GM19324 (cell line): ENCODE measurements around the gene MSL1.
"Not testable (repeated sequence)": the region's sequence is repeated elsewhere in the genome, so short reads cannot be mapped to it uniquely, and the experiment has no call there.

Experiments used
- ATAC-seq: cut with Tn5 transposase; IDR thresholded peaks from one replicate; pipeline ENCODE4 v1.9.1; 2021; ENCODE audit warnings: mild to moderate bottlenecking, moderate library complexity; ENCODE audit not compliant: unreplicated experiment, low FRiP score

Gene MSL1

DNA sequence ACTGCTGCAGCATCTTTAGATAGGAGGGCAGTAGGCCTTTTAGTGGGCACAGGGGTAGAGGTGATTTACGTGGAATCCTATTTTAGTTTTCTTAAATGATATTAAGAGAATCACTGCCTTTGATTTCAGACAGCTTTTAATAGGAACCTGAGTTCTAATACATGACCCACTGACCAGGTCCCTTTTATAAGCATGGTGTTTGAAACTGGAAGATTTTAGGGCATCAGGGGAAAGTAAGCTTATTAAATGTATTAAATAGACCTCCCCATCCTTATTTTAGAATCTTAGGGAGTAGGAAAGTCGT is 2.0 kb downstream of the MSL1 start:
- no peak for ATAC-seq

DNA sequence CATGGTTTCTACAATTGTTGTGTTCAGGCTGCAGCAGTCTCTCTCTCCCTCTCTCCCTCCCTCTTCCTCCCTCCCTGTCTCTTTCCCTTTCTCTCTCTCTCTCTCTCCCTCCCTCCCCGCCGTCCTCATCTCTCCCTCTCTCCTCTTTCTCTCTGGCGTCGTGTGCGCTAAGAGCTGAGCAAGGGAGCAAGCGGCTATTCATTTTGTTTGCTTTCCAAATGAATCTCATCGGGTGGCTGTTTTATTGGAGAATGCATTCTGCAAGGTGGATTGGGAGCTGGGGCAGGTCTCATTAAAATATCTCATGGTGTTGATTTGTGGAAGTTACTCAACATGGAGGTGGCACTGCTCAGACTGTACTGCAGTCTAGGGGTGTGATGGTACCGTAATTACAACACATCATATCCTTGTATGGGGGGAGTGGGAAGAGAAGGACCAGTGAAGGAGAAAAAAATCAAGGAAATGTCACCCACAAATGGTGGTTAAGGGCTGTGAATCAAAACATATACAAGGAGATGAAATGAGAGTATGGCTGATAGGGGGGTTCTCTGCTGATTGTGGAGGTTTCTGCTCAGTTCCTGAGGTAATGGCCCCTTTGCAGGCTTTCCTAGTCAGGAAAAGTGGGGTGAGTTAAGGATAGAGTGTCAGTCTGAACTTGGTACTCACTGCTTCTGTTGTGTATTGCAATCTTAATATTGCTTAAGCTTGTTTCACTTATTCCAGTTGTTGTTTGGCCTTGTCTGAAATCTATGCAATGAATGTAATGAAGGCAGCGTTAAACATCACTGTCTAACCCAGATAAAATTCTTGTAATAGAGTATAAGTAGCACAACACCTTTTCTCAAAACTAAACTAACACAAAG is 2.7 kb downstream of the MSL1 start:
- no peak for ATAC-seq

DNA sequence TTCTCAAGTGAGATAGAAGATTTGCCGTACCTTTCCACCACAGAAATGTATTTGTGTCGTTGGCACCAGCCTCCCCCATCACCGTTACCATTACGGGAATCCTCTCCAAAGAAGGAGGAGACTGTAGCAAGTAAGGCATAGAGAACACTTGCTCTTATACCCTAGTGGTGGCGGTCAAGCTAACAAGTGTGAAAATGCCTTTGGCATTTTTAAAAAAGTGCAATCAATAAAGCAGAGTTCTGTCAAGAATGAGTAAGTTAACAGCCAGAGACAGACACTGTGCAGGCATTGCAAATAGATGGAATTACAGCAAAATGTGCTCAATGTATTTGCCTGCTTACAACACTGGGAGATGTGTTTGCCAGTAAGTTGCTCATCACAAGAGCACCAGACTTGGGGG is 7.7 kb downstream of the MSL1 start:
- ATAC-seq, result no peak

DNA sequence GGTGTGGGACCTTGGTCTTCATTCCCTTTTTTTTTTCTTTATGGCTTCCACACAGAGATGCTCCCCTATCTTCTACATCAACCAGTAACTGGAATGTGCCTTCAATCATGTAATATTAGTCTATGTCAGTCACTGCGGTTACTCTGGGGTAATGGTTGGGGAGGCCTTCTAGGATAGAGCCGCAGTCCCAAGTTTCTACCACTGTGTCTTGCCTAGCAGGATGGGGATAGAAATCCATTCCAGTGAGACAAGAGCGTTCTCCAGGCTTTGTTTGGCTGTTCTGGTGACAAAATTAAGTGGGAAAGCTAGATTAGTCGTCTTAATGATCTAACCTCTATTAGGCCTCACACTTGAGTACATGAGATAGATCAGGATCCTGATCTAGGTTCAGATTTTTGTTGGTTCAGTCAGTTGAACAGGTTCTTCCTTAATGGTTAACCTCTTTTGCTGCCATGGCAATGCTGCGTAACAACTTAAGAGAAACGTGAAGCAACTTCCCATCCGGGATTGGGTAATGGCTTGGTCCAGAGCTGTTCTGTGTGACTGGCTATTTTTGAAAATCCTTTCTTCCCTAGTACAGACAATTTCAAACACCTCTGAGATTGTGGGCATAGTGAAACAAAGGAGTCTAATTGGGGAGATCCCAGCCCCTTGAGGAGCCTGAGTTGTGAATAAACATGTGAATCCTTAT is 8.7 kb downstream of the MSL1 start:
- no peak for ATAC-seq

DNA sequence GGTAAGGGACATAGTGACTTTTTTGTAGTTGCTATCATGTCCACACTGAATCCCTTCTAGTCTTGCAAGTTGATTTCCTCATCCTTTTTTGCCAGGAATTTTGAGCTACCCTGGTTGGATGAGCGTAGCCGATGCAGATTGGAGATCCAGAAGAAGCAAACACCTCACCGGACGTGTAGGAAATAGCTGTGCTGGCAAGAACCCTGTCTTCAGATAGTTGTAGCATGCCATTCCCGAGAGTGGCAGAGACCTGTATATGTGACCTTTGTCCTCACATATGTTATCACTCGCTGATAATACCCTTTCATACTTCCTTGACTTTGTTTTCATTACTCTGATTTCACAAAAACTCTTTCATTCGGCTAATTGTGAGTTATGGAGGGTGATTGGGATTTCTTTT is 12.4 kb downstream of the MSL1 start:
- ATAC-seq, result no peak

DNA sequence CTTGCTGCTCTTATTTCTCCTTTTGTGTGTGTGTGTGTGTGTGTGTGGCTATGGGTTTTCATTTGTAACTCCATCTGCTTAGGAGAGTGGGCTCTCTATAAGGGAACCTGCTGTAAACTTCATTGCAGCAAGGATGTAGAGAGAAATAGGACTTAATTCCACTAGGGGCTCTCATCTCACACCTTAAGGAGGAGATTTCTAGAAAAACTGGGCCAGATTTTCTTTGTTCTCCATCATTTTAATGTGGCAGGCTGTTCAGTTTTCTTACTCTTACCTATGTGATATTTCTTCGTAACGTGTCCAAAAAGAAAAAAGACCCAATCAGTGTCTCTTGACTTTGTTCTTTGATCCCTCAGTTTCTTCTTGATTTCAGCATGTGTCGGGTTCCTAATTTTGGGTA is 14.0 kb downstream of the MSL1 start:
- ATAC-seq, result no peak

DNA sequence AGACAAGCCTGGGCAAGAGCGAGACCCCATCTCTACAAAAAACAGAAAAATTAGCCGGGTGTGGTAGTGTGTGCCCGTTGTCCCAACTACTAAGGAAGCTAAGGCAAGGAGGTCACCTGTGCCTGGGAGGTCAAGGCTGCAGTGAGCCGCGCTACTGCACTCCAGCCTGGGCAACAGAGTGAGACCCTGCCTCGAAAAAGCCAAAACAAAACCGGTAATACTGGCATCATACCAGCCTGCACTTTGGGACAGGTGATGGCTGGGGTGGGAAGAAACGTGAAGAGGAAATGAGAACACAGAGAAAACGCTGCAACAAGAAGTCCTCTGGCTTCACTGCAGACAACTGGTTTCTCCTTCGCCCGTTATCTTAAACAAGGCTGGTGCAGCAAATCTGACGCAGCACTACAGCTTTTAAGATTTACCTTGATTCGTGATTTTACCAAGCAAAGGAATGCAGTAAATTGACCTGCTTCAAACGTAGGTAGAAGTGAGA is 17.8 kb downstream of the MSL1 start:
- peak; percentile 7 for ATAC-seq

DNA sequence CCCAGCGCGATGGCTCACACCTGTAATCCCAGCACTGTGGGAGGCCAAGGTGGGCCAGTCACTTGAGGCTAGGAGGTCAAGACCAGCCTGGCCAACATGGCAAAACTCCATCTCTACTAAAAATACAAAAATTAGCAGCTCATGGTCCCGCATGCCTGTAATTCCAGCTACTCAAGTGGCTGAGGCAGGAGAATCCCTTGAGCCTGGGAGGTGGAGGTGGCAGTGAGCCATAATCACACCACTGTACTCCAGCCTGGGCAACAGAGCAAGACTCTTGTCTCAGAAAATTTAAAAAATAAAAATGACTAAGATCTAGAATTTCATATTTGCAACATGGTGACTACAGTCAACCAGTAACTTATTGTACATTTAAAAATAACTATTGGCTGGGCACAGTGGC is 21.4 kb downstream of the MSL1 start:
- not testable (repeated sequence) for ATAC-seq

DNA sequence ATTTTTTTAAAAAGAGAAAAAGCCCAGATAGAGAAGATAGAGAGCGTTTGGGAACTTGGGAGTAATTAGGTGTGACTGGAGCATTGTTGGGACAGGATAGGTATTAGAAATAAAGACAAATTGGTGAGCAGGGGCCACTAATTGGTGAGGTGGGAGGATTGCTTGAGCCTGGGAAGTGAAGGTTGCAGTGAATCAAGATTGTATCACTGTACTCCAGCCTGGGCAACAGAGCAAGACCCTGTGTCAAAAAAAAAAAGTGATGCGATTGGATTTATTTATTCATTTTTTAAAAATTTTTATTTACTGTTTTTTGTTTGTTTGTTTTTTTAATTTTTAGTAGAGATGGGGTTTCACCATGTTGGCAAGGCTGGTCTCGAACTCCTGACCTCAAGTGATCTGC is 23.7 kb downstream of the MSL1 start:
- no peak for ATAC-seq

DNA sequence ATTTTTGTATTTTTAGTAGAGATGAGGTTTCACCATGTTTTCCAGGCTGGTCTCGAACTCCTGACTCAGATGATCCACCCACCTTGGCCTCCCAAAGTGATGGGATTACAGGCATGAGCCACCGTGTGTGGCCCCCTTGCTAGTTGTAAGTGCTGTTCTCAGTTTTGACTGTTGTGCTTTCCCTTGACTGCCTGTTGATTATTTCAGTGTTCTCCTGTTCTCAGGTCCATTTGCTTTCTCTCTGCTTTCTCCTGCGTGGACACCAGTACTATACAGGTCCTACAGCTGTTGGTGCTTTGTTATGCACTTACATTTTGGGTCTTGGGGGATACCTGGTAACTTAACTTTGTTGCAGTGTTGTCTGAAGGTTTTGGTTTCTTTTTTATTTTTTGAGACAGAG is 26.8 kb downstream of the MSL1 start:
- no peak for ATAC-seq

DNA sequence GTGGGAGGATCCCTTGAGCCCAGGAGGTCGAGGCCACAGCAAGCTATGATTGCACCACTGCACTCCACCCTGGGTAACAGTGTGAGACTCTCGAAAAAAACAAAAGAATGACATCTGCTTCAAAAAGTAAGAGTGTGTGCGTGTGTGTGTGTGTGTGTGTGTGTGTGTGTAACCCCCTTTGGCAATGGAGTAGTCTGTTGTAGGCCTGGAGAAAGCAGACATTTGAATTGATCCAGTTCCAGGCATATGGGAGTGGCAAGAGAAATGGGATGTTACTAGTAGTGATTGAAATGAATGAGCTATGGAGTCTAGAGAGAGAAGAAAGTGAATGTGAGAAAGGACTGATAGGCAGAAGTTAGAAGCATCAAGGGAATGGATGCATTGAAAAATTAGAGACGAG is 28.5 kb downstream of the MSL1 start:
- ATAC-seq, result no peak

DNA sequence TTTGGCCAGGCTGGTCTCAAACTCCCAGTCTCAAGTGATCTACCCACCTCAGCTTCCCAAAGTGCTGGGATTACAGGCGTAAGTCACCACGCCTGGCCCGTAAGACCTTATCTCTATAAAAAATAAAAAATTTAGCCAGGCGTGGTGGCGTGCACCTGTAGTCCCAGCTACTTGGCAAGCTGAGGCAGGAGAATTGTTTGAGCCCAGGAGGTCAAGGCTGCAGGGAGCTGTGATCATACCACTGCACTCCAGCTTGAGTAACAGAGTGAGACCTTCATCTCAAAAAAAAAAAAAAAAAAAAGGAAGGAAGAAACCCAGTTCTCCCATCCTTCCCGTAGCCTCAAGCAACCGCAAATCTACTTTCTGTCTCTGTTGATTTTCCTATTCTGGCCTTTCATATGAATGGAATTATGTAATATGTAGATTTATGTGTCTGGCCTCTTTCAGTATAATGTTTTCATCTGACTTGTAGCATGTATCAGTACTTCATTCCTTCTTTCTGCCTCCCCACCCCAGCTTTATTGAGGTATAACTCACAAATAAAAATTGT is 29.7 kb downstream of the MSL1 start:
- ATAC-seq, result no peak

DNA sequence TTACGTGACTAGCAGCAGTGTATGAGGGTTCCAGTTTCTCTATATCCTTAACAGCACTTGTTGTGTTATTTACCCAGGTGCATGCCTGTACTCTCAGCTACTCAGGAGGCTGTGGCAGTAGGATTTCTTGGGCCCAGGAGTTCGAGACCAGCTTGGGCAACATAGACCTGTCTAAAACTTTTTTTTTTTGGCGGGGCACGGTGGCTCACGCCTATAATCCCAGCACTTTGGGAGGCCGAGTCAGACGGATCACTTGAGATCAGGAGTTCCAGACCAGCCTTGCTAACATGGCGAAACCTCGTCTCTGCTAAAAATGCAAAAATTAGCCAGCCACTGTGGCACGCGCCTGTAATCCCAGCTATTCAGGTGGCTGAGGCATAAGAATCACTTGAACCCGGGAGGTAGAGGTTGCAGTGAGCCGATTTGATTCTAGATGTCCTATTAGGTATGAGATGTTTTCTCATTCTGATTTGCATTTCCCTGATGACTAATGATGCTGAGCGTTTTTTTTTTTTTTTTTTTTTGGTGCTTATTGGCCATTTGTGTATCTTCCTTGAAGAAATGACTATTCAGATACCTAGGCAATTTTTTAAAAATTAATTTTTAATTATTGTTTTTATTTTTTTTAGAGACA is 31.9 kb downstream of the MSL1 start:
- no peak for ATAC-seq

DNA sequence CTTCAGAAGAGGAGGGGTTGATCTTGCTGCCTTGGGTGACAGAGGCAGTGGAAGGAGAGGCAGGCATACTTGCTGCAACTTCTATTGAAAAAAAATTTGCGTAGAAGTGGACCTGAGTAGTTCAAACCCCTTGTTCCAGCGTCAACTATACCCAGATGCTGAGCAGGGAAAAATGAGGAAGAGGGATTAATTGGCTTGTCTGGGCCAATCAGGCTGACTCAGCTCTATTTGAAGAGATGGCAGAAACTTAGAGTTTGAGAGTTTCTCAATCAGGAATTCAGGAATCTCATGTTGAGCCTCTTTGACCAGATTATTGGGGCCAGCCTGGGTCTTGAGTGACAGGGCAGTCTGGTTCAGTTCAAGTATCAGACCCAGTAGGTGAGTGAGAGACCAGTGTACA is 36.2 kb downstream of the MSL1 start:
- no peak for ATAC-seq

DNA sequence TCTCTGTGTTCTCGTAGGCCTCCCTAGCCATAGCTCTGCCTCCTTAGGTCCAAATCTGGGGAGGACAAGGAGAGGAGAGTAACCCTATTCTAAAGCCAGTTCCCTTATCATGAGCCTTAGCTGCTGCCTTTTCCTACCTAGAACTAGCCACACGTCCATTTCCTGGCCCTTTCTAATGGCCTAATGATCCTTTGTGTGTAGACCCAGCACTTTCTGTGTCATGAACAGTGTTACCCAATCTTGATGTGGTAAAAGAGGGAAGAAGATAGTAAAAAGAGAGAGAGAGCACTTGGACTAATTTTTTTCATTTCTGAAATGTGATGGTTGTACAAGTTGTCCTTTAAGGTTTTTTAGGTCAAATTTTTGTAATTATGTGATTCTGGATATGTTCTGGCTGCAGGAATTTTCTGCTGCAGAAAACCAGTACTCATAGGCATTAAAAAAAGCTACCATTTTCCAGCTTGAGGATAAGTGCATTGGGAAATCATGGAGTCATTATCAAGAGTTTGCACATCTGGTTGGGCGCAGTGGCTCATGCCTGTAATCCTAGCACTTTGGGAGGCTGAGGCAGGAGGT is 36.8 kb downstream of the MSL1 start:
- no peak for ATAC-seq

DNA sequence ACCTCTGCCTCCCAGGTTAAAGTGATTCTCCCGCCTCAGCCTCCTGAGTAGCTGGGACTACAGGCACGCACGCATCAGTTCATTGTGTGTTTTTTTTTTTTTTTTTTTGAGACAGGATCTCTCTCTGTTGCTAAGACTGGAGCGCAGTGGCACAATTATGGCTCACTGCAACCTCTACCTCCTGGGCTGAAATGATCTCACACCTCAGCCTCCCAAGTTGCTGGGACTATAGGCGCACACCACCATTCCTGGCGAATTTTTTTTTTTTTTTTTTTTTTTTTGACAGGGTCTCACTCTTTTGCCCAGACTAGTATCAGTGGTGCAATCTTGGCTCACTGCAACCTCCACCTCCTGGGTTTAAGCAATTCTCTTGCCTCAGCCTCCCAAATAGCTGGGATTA is 37.7 kb downstream of the MSL1 start:
- no peak for ATAC-seq

DNA sequence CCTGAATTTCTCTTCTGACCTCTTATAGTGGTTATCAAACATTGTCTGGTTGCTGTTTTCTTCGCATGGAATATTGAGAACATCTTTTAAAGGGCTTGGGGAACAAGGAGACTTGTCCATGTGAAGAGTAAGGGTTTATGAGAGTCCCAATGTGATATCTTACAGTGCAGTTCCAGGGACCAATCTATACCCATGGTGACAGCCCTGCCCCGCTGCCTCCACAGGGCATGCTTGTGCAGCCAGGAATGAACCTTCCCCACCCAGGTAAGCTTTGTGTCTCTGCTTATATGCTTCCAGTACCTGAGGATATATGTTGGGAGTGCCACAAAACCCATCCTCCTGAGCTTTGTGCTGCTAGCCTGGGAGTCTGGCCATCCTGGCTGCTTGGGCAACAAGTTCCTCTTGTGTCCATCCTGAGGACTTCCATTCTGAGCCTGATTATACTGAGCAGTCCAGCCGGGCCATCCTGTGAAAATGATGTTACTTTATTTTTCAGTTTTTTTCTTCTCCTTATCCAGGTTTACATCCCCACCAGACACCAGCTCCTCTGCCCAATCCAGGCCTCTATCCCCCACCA is 46.0 kb downstream of the MSL1 start:
- no peak for ATAC-seq

DNA sequence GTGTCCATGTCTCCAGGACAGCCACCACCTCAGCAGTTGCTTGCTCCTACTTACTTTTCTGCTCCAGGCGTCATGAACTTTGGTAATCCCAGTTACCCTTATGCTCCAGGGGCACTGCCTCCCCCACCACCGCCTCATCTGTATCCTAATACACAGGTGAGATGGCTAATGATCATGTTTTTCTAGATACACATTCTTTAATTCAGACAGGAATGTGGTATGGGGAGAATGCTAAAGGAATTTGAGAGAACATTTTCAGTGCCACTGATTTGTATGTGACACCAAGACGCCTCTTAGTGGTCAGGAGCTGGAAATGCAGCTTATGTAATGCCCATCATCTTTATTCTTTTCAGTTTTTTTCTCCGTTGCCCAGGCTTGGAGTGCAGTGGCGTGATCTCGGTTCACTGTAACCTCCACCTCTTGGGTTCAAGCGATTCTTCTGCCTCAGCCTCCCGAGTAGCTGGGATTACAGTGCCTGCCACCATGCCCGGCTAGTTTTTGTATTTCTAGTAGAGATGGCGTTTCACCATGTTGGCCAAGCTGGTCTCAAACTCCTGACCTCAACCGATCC is 46.6 kb downstream of the MSL1 start:
- no peak for ATAC-seq

DNA sequence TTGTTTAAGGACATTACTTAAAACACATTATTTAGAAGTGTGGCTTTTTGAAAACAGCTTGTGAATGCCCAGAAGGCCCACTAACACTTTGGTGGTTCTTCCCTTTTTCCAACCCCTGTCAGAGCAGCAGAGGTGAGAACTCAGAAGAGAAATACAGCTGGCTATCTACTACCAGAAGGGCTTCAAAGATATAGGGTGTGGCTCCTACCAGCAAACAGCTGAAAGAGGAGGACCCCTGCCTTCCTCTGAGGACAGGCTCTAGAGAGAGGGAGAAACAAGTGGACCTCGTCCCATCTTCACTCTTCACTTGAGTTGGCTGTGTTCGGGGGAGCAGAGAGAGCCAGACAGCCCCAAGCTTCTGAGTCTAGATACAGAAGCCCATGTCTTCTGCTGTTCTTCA is 48.6 kb downstream of the MSL1 start:
- ATAC-seq, result no peak

DNA sequence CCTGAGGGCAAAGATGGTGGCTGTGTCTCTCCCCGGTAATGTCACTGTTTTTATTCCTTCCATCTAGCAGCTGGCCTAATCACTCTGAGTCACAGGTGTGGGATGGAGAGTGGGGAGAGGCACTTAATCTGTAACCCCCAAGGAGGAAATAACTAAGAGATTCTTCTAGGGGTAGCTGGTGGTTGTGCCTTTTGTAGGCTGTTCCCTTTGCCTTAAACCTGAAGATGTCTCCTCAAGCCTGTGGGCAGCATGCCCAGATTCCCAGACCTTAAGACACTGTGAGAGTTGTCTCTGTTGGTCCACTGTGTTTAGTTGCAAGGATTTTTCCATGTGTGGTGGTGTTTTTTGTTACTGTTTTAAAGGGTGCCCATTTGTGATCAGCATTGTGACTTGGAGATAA is 50.0 kb downstream of the MSL1 start:
- ATAC-seq, result no peak
